Measurements from ENCODE around the gene TBC1D1. TPM values are rescaled to one million over a fixed set of nuclear protein-coding genes. Genes with fewer than 3 reads are reported as not detected.

TBC1D1 gene
- total and polyA plus RNA-seq, 2 of the 8 experiments (the other 6 are each of a cell fraction or from before 2014, with no cell fraction given), result 96.9 to 162 TPM

GRCh38 chr4:38026158-38026740, 135.4 kb downstream of the TBC1D1 start:
- no peak overlapping the region for H4K5ac ChIP-seq (ENCODE audit: insufficient read length, low read depth, low read length)
- no peak overlapping the region for H3K18ac ChIP-seq (ENCODE audit: extremely low read depth, low read length)
- no peak overlapping the region for H2BK120ac ChIP-seq (replicated peaks; ENCODE audit: low read depth, low read length)
- no peak overlapping the region for H3K9ac ChIP-seq (replicated peaks in 1 of 4; ENCODE audit: extremely low read depth in 1 of 4, low read depth in 3 of 4, low read length in 3 of 4)
- H2AFZ ChIP-seq (ENCODE audit: low read length), result no peak overlapping the region
- no peaks in the 10 kb centered on the region for H3K9me3 ChIP-seq (ENCODE audit: insufficient read depth in 2 of 2, low read depth in 1 of 2, low read length in 1 of 2)
- no peak for DNase-seq (ENCODE audit: low read depth in 1 of 2, low spot score in 2 of 2)
- POLR2A ChIA-PET (ENCODE audit: partially characterized antibody), result no interaction called here
- no peak overlapping the region for H2BK15ac ChIP-seq (ENCODE audit: low read length)
- no peak overlapping the region for H3K4ac ChIP-seq (replicated peaks; ENCODE audit: insufficient read length, low read depth, low read length)
- H2AK5ac ChIP-seq (ENCODE audit: low read depth, low read length), result no peak overlapping the region
- peaks cover 3 to 33% (median 23%) of the 10 kb centered on the region in 4 experiments; a peak in 7 of 8 replicates for H3K36me3 ChIP-seq (ENCODE audit: control insufficient read depth in 2 of 4, insufficient read depth in 4 of 4, low read length in 3 of 4)
- H3K23me2 ChIP-seq (ENCODE audit: low read depth, low read length), result no peaks in the 10 kb centered on the region
- H4K91ac ChIP-seq (replicated peaks; ENCODE audit: insufficient read length, low read length), result no peak overlapping the region
- no peak overlapping the region for H3K14ac ChIP-seq (ENCODE audit: insufficient read length)
- FAIRE-seq, result no peak
- H2BK20ac ChIP-seq (ENCODE audit: low read length), result no peak overlapping the region
- H3K4me1 ChIP-seq (replicated peaks in 1 of 4; ENCODE audit: control insufficient read depth in 3 of 4, insufficient read depth in 4 of 4, low read length in 3 of 4), result no peaks in the 10 kb centered on the region
- no peak overlapping the region for H3K56ac ChIP-seq (replicated peaks; ENCODE audit: insufficient read length, low read depth, low read length)
- TF ChIP-seq YY1 (IDR thresholded peaks at IDR 0.05; ENCODE audit: low read depth, low read length) (no peak), PHF8 (conservative IDR thresholded peaks at IDR 0.05; ENCODE audit: low read depth, low read length) (no peak), POLR2AphosphoS5 (IDR thresholded peaks at IDR 0.05; ENCODE audit: low read depth, low read length) (no peak), JUN (IDR thresholded peaks at IDR 0.05; ENCODE audit: low read depth, low read length) (no peak), CTCF (IDR thresholded peaks at IDR 0.05; ENCODE audit: control extremely low read depth in 1 of 3, insufficient read depth in 1 of 3, low read depth in 1 of 3, low read length in 3 of 3) (no peak), KDM1A (IDR thresholded peaks at IDR 0.05; ENCODE audit: borderline replicate concordance, low read length) (no peak), NANOG (IDR thresholded peaks at IDR 0.05; ENCODE audit: insufficient read depth, low read depth, low read length, poor library complexity, severe bottlenecking) (no peak), CTBP2 (IDR thresholded peaks at IDR 0.05; ENCODE audit: borderline replicate concordance, insufficient read depth, insufficient read length, low read length) (no peak)
- no peaks in the 10 kb centered on the region for H3K79me2 ChIP-seq (ENCODE audit: control insufficient read depth in 1 of 2, insufficient read depth in 2 of 2, low read length in 2 of 2)
- H2BK5ac ChIP-seq (ENCODE audit: low read depth, low read length), result no peak overlapping the region
- no peaks in the 10 kb centered on the region for H3K79me1 ChIP-seq (ENCODE audit: low read depth, low read length)
- no peak overlapping the region for H3K4me3 ChIP-seq (ENCODE audit: extremely low read depth in 1 of 4, insufficient read depth in 2 of 4, low read depth in 3 of 4, low read length in 4 of 4)
- no peaks in the 10 kb centered on the region for H3K27me3 ChIP-seq (replicated peaks in 1 of 4; ENCODE audit: control insufficient read depth in 3 of 4, extremely low read depth in 1 of 4, insufficient read depth in 3 of 4, low read length in 3 of 4)
- H2BK12ac ChIP-seq (ENCODE audit: low read depth, low read length), result no peak overlapping the region
- no peaks in the 10 kb centered on the region for H4K20me1 ChIP-seq (replicated peaks in 1 of 2; ENCODE audit: control insufficient read depth in 1 of 2, insufficient read depth in 2 of 2, low read length in 2 of 2)
- H3K27ac ChIP-seq (ENCODE audit: low read depth, low read length), result no peak overlapping the region
- H3K23ac ChIP-seq (ENCODE audit: insufficient read length), result no peak overlapping the region
- WGBS, 2 experiments (ENCODE audit: extremely low coverage in 1 of 2, insufficient coverage in 1 of 2, insufficient read length in 1 of 2, insufficient replicate concordance in 2 of 2, low coverage in 1 of 2, low lambda C conversion rate in 2 of 2, missing lambda C conversion rate in 1 of 2), result 81% methylated on average over 6 of the region's 6 CpGs; no CpG with 5 or more reads in 1 of the 2 experiments
- no peak overlapping the region for H3K4me2 ChIP-seq (ENCODE audit: insufficient read depth in 1 of 2, low read depth in 2 of 2, low read length in 2 of 2)
- no peak overlapping the region for H4K8ac ChIP-seq (ENCODE audit: extremely low read depth, insufficient read depth, low read length)
- CTCF ChIA-PET (ENCODE audit: partially characterized antibody), result interaction anchor here (0.9 to 2.0 kb wide), 2 partner anchors 9 to 224 kb away, joined by 3 to 5 read pairs; no protein-coding TSS in a partner anchor
